GM11168 (cell line): ENCODE measurements around the gene ABLIM2.

Experiments used
- in situ Hi-C: fragments of 300-500 bp; cut with MboI; formaldehyde crosslinking; loops from one replicate; pipeline ENCODE4 v1.12.0; 2022; ENCODE audit warnings: low sequenced_read_pairs; ENCODE audit not compliant: unreplicated experiment

ABLIM2 gene

DNA sequence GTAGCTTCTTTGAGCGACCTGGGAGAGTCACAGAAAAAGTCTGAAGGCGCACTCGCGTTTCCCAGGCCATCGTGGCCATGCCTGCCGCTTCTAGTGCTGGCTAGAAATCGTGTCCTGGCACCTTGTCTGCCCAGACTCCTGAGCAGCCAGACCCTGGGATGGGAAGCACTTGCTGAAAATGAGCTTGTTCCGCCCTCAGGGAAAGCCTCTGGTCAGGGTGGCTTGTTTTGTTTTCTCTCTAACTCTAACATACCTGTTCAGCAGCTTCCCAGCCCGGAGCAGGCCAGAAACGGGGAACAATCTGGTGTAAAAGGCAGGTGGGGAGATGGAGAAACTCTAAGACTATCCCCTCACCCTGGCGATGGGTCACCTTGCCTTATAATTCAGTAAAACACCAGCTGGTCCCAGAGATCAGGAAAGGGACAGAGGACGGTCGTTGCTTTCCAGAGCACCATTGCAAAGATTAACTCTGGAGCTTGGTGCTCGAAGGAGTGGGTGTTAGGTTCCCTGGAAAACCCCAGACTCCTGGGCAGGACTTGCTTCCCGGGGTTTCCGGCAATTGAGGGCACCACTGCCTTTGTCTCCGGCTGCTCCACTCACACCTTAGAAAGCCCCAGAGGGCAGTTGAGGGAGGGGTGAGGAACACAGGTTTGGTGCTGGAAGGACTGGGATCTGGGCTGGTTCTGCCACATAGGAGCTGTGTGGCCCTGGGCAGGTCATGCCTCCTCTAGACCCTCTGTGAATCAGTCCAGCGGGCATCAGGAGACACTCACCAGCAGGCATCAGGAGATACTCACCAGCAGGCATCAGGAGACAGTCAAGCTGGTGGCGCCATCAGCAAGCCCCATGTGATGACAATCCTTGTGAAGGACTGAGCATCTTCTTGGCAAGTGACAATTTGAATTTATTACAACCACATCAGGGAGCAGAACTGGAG is 36.0 kb upstream of the ABLIM2 start:
- in situ Hi-C loops = no loop called here

DNA sequence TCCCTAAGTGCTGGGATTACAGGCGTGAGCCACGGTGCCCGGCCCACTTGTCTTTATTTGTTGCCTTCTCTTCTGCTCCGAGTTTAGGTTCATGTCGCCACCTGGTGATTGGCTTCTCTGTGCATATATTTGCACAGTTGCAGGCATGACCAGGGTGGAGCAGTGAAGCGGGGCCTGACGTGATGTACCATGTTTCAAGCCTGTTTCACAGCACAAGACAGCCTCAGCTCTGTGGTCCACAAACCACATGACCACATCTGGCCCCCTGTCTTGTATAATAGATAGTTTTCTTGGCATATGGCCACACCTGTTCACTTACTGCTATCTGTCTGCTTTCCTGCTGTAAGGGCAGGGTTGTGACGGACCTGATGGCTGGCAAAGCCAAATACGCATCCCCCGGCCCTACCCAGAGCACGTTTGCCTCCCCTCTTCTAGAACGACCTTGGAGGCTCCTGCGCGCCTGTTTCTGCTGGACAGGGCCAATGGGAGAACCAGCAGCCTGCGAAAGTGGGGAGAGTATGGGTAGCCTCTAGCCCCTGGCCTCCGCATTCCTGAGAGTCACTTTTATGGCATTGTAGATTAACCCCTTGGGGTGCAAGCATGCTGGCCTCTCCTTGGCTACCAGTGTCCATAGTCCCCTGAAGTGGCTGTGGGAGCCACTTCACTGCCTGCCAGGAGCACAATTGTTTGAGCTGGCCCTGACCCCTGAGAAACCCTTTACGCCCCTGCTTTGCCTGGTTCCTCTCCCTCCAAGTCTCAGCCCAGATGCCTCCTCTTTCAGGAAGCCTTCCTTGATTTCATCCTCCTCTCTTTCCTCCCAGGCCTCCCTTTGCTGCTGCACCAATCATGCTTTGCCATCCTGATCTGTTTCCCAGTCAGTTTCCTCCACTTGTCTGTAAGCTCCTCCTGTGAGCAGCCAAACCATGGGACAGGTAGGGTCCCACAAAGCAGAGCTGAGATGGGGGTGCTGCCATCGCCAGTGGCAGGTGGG is 34.4 kb upstream of the ABLIM2 start:
- in situ Hi-C loops = no loop called here

DNA sequence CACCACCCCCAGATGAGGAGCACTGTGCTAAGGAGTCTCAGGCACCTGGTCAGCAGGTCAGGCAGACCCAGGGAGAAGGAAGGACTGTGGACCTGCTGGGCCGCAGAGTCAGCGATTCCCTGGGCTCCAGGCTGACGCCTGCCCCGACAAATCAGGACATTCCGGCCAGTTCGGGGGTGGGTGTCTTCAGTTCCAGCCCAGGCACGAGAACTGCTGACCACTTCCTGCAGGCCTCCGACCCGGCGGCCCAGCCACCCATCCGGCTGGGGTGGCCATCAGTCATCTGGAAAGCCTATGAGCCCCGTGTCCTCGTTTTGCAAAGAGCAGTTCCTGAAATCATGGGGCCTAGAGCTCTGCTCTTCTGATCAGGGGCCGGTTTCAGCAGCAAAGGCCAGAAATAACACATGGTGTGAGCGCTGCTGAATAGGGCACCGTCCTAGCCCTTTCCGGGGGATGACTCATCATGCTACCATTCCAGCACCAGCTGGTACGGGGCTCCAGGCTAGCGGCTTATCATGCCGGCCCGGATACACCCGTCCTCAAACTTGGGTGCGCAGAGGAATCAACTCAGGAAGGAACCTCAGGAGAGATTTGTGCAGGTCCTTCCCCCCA is 32.6 kb upstream of the ABLIM2 start:
- in situ Hi-C loops = no loop called here

DNA sequence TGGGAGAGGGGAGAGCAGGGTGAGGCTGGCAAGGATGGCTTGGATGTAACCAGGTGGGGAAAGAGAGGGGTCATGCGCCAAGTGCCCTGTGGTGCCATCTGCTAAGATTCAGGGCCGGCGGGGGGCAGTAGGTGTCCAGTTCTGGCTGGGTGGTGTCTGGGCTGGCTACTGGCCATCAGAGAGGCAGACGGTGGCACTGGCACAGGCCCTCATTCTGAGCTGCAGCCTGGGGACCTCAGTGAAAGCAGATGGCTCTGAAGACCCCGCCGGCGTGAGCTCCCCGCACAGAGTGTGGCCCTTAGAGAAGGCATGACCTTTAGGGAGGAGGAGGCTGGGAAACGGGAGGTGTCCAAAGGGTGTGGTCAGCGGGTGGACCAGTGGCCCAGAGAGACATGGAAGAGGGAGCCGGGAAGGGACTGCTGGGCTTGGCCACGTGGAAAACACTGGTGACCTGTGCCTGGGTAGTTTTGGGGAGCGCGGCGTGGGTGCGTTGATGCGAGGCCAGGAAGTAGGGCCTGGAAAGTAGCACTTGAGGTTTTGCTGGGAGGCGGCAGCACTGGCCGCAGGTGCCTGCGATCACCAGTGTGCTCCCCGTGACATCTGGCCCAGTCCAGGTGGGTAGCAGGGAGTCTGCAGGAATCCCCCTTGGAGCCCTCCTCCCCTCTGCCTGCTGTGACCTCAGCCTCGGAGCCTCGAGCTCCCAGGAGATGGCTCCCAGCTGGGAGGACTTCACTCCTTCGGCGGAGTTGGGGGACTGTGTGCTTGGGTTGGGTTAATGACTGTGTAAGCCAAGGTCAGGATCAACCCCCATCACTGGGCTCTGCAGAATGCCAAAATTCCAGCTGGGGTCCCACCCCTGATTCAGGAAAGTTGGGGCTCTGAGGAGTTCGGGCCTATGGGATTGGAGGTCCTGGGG is 31.2 kb upstream of the ABLIM2 start:
- in situ Hi-C loops = no loop called here

DNA sequence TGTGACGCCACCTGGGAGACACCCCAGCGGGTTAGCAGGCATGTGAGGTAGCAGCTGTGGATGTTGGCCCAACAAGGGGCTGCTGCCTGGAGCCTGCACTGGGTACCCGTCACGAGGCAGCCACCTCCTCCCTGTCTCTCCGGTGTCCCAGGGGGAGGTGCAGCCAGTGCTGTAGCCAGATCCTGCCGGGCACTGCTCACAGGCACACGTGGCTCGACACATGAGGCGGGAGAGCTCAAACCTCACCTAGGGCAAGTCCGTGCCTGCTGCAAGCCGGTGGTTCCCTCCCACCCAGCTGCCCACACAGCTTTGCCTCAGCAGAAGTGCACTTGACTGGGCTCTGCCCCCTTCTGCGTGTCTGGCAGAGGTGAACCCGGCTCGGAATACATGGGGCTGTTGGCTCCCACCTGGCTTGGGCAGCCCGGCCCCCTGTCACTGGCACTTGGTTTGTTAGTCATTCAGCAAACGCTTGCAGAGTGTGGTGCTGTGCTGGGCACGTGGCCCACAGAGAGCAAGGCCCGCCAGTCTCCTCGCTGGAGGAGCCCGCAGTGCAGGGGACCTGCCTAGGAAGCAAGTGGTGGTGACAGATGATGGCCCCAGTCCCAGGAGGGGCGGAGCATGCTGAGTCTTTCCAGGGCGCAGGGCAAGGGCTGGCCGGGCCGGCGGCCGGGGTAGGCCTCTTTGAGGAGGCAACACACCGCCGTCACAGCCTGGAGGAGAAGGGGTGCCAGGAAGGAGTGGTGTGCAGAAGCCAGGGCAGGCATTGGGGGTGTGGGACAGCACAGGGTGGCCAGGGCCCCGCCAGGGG is 30.3 kb upstream of the ABLIM2 start:
- in situ Hi-C loops = no loop called here

DNA sequence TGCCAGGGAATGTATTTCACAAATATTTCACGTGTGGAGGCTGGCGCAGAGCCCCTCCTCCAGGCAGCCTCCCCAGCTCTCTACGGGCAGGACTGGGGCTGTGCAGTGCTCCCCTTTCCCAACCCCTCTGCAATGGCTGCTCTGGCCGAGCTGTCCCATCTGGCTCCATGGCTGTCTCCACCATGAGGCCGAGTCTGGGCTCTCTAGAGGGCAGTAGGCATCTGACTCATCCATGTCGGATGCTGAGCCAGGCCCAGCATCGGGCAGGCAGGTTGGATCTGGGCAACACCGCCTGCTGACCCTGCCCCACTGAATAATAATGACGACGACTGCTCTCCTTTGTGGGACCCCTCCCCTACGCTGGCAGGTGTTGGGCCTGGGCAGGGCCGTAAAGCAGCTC is 29.5 kb upstream of the ABLIM2 start:
- in situ Hi-C loops = no loop called here

DNA sequence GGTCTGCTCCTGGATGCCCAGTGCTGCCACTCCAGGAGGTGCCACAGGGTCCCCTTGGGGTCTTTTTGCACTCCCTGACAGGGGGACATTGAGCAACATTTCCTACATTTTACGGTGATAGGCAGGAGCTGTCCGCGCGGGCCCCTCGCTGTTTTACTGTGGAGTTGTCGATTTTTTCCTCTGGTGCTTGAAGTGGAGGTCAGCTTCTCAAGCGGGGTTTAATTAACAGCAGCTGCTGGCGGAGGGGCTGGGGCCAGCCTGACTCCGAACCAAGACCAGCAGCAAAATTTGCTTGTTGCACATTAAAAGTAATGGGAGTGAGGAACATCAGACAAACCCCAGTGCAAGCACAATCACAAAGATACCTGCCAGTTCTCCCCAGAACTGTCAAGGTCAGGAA is 27.3 kb upstream of the ABLIM2 start:
- in situ Hi-C loops = no loop called here

DNA sequence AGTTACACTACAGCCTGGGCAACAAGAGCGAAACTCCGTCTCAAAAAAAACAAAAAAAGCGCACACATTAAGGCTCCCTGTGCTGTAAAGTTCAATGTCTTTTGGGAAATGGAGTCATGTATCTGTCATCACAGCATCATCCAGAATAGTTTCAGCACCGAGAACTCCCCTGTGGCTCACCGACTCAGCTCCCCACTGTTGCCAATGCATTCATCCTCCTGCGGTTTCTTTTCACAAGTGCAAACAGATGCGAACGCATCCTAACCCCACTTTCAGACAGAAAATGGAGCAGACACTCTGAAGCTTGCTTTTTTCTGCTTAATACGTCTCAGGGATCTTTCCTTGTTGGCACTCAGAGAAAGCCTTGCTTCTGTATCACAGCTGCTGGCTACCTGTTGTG is 26.7 kb upstream of the ABLIM2 start:
- in situ Hi-C loops = no loop called here

DNA sequence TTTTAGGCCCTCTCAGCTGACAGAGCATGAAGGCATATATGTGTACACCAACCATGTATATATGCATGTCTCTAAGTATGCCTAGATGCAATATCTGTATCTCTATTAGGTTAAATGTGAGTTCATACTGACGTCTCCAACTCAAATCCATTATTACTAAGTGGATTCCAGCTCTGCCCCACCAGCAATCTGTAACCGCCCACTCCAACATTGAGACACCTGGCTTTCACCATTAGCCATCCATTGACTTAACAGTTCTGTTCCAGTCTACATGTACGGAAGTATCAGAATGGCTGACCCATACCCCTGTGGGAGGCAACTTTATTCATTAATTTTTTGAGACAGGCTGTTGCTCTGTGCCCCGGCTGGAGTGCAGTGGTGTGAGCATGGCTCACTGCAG is 25.4 kb upstream of the ABLIM2 start:
- in situ Hi-C loops = no loop called here

DNA sequence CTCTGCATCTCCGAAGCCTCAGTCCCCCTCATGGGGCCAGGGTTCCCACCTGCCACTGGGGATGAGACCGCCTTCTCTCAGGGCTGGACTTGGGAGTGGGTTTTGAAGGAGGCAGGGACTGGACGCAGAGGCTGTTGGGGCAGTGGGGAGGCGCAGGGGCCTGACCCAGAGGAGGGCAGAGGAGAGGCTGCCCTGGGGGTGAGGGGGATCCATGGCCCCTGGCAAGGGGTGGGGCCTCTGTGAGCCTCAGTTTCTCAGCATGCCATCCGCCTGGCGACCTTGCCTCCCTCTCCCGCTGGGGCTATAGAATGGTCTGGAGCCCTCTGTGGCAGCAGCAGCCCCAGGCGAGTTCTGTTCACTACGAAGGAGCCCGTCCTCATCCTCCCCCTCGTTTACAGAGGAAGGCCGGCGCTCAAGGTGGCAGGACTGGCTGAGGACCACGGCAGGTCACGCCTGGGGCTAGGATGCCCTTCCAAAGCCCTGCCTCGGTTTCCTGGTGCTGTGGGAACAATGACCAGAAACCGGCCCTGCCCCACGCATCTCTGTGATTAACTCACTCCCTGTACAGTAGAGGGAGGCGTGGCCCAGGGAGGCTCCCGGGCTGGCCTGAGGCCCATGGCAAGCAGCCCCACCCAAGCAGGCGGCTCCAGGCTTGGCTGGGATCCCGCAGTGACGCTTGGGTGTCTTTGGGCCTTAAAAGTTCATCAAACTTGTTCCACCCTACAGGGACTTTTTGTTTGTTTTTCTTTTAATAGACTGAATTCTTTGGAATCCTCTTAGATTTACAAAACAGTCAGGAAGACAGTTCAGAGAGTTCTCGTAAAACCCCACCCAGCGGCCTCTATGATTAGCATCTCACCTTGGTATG is 24.5 kb upstream of the ABLIM2 start:
- in situ Hi-C loops = no loop called here

DNA sequence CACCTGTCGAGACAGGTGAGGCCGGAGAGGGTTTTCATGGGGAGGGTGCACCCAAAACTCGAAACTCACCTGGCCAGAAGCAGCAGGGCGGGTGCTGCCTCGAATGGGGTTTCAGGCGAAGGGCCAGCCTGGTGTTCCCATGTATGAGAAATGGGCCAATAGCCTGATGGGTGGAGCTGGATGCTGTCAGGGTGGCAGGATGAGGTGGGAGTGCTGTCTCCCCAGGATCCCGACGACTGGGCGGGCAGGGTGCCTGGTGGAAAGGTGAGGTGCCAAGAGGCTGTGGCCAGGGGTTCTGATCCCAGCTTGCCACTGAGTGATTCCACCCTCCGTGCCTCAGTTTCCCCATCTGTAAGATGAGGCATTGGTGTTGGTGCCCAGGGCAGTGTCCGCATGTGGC is 23.7 kb upstream of the ABLIM2 start:
- in situ Hi-C loops = no loop called here

DNA sequence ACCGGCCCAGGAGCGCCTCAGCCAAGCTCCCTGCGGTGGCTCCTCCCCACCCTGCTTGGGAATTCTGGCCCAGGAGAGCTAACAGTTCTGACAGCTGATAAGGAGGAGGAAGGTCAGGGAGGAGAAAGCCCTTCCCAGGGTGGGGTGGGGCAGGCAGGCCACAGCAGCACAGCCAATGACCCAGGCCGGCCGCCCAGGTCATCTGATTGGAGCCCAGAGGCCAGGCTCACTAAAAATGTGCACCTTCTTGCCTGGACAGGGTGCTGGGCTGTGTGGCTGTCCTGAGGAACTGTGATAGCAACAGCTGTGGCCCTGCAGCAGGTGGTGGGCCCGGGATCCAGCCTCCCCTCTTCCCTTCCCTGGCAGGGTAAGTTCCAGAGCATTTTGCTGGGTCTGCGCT is 23.2 kb upstream of the ABLIM2 start:
- in situ Hi-C loops = no loop called here

DNA sequence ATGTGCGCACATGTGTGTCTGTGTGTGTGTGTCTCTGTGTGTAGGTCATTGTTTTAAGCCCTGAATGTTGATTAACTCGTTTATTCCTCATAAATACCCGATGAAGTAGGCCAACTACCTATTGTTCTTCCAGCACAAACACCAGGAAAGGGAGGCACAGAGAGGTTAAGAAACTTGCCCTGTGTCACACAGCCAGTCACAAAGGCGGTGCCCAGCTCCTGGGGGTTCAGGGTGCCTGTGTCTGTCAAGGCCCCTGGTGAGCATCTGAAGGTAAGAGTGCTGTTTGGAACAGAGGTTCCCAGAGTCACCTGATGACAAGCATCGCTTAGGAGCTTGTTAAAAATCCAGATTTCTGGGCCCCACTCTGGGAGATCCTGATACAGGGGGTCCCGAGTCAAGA is 22.5 kb upstream of the ABLIM2 start:
- in situ Hi-C loops = no loop called here

DNA sequence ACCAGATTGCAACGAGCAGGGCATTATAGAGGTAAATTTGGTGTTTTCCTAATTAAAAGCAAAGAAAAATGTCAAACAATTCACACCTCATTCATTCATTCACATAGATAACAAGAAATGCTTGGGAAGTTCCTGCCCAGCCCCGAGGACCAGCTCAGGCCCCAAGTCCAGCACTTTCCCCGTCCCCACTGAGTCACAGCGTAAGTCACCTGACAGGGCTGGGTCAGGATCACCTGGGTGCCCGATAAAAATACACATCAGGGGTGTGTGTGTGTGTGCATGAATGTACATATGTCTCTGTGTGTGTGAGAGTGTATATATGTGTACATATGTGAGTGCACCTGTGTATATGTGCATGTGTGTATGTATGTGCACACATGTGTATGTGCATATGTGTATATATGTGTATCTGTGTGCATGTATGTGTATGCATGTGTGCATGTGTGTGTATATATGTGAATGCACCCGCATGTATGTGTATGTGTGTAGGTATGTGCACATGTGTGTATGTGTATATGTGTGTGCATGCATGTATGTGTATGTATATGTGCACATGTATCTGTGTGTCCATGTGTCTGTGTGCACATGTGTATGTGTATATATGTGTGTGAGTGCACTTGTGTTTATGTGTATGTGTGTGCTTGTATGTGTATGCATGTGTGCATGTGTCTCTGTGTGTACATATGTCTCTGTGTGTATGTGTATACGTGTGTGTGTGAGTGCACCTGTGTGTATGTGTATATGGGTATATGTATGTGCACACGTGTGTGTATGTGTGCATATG is 21.9 kb upstream of the ABLIM2 start:
- in situ Hi-C loops = no loop called here

DNA sequence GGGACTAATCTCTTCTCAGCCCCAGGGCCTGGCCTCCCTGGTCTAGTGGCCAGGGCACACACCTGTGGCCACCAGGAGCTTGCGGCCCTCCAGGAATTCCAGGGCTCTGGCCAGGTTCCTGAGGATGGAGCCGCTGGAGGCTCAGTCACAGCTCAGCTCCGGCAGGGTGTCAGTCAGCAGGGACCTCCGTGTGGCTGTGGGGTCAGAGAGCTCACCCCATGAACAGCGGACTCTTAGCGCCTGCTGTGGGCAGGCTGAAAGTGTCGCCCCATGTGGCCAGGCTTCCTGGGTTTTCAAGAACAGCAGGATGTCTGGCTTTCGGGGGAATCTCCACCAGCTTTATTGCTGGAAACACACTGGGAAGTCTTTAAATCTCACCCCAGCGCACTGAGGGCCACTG is 21.2 kb upstream of the ABLIM2 start:
- in situ Hi-C loops = no loop called here

DNA sequence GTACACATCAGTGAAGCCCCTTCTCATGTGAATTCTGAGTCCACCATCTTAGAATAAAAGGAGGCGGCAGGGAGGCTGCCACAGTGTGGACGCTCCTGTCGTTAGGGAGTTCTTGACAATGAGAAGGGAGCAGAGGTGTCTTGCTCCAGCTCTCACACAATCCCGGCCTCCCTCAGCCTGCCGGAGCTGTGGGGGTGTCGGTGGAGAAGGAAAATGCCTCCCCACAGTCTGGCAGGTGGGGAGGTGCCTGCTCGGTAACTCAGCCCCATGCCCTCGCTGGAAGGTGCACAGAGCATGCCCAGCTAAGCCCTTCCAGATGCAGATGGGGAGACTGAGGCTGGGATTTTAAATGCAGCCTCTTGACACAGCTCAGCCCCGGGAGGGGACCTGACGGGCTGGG is 20.5 kb upstream of the ABLIM2 start:
- in situ Hi-C loops = no loop called here

DNA sequence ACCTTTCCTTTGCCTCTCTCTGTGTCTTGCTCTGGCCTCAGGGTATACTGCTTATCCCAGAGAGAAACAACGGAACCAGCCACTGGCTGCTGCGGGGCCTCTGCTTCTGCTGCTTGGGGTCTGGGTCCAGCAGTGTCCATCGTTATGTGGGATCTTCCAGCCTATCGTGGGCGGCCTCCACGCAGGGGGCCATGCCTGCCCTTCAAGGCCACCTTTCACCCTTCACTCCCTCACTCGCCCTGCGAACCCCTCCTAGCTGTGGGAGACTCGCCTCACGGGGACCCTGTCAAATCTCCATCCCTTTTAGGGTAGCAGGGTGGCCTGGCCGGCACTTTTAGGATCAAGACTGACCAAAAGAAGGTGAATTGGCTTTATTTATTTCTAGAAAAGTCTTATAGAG is 19.3 kb upstream of the ABLIM2 start:
- in situ Hi-C loops = no loop called here
